GM12874 (cell line): Measurements from ENCODE around the gene KCNA10.

Experiments used
- CTCF ChIP-seq: IDR thresholded peaks from 2 replicates; pipeline ENCODE4 v1.5.1; 2011; ENCODE audit warnings: low read depth, mild to moderate bottlenecking, control low read depth, low read length, moderate library complexity; ENCODE audit not compliant: insufficient read depth

The KCNA10 gene

DNA sequence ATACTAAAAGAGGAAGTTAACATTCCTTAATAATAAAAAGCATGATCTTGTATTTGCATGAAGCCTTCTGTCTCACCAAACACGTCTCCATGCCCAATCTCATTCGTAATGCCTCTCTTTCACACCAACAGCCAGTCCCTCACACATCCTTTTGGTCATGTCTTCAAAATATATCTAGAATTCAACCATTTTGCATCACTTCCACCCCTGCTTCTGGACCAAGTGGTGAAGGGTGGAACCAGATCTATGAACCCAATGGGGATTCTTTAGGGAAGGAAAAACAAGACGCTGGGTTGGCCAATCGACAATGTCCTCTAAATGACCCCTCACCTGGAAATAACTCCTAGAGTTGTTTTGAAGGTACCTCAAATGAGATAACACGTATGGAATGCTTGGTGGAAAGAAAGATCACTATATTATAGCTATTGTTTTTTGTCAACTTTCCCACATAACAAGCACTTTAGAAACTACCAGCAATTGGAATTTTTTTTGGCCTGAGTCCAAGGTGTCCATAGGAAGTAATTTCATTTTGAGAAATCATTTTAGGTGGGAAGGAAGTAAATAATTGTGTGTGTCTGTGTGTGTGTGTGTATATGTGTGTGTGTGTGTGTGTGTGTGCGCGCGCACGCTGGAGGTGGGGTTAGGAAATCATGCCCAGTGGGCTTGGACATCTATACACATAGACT is at the start of gene KCNA10:
TSS of gene KCNA10 (minus strand) at position 51 of the 686 bp plus-strand sequence. CDS start 388 bp downstream, outside the sequence.
- TF ChIP-seq CTCF = no peak

DNA sequence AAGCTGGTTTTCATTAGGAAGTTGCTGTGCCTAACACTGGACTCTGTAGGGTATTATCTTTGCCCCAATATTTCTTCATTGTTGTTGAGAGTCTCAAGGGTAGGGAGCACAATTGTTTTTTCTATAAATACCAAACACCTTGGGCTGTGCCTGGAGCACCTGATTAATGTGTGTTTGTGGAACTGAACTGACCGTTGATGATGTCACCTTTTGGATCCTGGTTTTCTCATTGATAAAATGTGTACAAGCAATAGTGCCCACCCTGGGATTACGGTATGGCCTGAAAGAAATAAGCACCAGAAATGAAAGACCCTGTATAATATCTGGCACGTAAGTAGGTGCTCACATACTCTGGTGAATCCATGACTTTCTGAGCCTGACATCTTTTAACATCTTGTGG is 47.9 kb upstream of the KCNA10 start:
- TF ChIP-seq CTCF = no peak

- TF ChIP-seq CTCF = no peak
Observed at GRCh38 chr1:110565565-110565964, 46.6 kb upstream of the KCNA10 start.

DNA sequence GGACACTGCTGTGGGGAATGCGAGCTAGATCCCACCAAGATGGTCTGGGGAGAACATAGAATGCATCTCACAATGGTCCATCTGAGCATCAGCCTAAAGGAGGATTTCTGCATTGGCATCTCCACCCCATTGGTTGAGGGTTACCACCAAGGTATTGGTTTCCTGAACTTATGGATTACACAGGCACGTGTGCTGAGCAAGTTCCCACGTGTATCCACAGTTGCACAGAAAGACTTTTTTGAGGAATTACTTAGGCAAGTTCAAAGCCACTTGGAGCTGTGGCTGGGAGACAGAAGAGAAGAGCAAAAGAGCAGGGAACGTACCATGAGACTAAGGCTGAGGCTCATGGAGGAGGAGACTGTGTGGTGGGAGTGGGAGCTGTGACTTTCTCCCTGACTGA is 44.1 kb upstream of the KCNA10 start:
- no peak for TF ChIP-seq CTCF

GRCh38 chr1:110561596-110561995 is 42.6 kb upstream of the KCNA10 start:
- no peak for TF ChIP-seq CTCF

DNA sequence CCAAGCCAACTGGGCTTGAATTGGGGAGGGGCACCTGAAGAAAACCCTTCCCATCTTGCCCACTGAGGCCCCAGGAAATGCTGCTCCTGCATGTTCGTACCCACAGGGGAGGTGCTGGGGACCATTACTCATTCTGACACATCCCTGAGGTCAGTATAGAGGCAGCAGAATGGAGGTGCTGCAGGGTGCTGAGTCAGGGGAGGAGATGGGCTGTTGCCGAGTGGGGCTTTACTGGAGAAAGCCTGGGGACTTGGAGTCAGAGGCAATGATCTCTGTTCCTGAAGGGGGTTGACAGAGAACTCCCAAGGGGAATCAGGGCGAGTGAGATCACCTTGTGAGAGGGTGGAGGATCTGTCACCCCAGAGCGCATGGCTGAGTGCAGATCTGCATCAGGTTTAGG is 40.2 kb upstream of the KCNA10 start:
- TF ChIP-seq CTCF = no peak

DNA sequence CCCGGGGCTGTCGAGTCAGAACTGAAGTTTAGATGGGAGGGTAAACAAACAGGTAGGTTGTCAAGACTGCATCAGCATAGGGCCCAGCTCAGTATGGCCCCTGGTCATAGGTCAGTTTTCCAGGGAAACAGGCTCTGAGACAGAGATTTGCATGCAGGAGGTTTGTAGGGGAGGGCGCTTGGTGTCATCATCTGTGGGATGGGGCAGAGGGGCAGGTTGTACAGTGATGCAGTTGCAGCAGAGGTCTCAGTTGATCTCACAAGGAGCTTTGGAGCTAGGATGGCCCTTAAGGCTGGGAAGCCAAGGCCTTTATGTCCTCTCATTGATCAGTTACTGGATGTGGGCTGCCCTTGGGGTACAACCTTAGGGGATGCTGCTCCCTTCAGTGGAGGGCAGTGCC is 38.5 kb upstream of the KCNA10 start:
- no peak for TF ChIP-seq CTCF
